Stimulated activated CD8-positive, alpha-beta memory T cell treated with anti-CD3 and anti-CD28 coated beads, Interleukin-7, amount 100 ng/mL, for 24 hours (primary cell): Measurements from ENCODE around the gene SLC2A13.
"Not testable (repeated sequence)": the region's sequence is repeated elsewhere in the genome, so short reads cannot be mapped to it uniquely, and the experiment has no call there.

Experiments
- DNase-seq: peaks from one replicate; pipeline ENCODE4 v3.0.0-alpha.2; 2020; ENCODE audit warnings: low read depth

The SLC2A13 gene

DNA sequence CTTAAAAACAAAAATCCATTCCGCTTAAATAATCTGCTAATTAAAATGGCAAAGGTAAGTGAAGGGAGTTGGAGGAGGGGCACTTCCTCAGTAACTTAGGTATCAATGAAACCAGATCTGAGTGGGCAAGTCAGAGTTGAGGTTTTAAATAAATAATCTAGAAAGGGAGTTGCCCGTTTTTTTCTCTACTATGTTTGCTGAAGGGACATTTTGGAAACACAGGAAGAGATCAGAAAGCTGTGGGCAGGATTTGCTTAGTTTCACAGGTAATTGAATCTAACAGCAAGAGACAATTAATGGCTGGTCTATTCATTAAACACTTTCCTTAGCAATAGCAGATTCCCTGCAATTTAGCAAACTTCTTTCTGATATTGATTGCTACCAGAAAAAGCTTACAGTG lies 300.2 kb downstream of the SLC2A13 start:
- no peak for DNase-seq

DNA sequence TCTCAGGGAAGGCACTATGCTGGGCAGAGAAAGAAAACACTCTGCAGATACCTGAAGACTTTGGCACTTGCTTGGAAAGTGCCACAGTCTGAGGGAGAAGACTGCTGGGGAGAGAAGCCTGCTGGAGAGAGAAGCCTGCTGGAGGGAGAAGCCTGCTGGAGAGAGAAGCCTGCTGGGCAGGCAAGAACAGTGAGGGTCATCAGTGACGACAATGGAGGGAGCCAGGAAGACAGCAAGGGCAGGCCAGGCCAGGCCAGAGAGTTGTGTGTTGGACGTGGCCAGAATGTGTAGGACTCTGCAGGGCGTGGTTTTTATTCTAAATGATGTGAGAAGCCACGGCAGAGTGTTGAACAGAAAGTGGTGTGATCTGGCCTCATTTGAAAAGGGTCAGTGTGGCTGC lies 301.0 kb downstream of the SLC2A13 start:
- DNase-seq = no peak

DNA sequence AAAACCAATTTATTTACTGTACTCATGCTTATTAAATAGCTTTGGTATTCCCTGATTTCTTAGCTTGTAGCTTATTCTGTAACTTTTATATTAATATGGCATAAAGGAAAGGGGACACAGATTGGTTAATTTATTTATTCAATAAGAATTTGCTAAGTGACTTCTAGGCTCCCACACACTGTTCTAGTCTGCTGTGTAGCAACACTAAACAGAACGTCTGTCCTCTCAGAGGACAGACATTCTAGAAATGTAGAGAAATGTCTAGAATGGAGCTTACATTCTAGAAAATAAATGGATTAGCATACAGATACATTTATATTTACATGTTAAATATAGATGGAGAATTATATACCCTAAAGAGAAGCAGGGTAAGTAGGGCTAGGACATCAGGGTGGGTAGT lies 301.4 kb downstream of the SLC2A13 start:
- no peak for DNase-seq

DNA sequence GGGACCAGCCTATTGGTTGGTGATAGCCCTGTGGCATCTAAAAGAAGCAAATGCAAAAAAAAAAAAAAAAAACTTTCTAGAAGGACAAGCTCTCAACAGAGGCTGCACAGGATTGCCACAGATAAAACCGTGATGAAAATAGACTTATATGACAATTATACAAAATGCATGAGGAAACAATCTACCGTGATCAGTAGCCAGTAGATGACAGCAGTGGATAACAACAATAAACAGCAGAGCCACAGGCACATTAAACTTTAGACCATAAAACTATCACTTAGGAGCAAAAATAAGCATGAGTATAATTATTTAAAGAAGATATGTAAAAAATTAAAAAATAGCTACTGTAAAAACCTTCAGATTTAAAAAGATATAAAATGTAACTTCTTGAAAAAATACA lies 302.7 kb downstream of the SLC2A13 start:
- DNase-seq = no peak

DNA sequence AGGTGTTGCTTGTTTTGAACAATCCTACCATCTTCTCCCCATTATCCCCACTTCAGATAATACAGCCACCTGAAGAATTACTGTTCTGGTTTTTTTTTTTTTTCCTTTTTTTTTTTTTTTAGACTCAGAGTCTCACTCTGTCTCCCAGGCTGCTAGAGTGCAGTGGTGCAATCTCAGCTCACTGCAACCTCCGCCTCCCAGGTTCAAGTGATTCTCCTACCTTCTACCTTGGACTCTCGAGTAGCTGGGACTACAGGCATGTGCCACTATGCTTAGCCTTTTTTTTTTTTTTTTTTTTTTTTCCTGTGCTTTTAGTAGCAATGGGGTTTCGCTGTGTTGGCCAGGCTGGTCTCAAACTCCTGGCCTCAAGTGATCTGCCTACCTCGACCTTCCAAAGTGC lies 306.9 kb downstream of the SLC2A13 start:
- DNase-seq = no peak

DNA sequence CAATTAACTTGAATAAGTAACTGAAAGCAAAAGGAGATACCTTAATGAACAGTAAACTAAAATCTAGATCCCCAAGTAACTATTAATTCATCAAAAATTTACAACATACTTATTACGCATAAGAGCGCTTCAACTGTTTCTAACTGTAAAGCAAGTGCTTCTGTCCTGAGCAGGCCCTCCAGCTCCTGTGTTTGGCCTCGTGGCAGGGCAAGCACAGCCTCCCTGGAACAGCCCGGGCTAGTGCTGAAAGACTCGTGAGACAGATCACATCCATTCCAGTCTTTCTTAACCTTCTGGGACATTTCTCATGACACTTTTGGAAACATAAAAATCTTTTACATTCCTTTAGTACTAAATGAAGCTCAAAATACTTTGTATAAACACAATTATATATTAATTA lies 307.5 kb downstream of the SLC2A13 start:
- no peak for DNase-seq

DNA sequence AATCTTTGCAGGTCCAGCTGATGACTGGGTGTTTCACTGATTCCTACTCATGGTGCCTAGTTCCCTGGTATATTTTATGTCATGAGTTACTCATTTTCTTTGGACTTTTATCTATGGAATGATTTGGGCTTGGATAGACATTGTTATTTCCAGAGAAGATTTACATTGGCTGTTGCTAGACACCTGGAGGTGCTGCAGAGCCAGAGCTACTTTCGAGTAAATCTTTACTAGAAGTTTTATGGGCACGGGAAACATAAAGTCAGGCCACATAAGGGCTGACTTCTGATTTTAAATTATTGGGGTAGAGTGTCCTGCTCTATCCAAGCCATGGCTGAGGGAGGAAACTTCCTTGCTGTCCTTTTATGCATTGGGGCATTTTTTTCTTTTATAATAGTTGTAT lies 310.4 kb downstream of the SLC2A13 start:
- no peak for DNase-seq

DNA sequence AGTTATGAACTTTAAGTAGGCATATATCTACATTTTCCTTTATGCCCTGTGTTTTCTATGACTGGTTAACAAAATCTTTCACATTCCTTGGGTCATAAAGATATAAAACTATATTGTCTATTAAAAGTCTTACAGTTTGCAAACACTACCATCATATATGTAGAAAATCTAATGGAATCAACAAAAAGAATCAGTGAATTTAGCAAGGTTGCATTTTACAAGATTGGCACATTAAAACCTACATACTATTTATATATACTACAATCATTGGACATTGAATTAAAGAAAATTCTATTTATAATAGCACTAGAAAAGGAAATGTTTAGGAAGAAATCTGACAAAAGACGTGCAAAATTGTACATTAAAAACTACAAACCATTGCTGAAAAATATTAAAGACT lies 312.9 kb downstream of the SLC2A13 start:
- no peak for DNase-seq

DNA sequence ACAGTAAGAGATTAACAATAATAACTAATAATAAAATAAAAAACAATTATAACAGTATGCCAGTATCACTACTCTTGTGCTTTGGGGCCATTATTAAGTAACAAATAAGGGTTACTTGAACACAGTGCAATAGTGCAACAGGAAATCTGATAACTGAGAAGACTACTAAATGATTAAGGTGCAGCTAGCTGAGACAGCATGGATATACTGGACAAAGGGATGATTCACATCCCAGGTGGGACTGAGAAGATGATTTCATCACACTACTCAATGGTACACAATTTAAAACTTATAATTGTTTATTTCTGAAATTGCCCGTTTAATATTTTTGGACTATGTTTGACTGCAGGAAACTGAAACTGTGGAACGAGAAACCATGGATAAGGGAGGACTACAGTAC lies 317.6 kb downstream of the SLC2A13 start:
- no peak for DNase-seq

DNA sequence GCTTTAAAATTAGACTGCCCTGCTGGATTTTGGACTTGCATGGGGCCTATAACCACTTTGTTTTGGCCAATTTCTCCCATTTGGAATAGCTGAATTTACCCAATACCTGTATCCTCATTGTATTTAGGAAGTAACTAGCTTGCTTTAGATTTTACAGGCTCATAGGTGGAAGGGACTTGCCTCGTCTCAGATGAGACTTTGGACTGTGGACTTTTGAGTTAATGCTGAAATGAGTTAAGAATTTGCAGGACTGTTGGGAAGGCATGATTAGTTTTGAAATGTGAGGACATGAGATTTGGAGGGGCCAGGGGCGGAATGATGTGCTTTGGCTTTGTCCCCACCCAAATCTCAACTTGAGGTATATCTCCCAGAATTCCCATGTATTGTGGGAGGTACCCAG lies 320.1 kb downstream of the SLC2A13 start:
- DNase-seq = not testable (repeated sequence)

DNA sequence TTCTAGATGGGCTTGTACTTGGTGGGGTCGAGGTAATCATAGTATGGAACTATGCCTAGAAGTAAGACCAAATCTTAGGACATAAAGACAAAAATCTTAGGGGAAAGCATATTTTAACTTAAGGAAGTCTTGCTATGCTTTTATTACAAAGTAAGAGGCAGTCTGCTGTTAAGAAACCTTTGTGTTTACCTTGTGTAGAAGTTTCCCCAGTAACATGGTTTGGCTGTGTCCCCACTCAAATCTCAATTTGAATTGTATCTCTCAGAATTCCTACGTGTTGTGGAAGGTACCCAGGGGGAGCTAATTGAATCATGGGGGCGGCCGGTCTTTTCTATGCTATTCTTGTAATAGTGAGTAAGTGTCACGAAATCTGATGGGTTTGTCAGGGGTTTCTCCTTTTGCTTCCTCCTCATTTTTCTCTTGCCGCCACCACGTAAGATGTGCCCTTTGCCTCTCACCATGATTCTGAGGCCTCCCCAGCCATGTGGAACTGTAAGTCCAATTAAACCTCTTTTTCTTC lies 323.8 kb downstream of the SLC2A13 start:
- DNase-seq = no peak

DNA sequence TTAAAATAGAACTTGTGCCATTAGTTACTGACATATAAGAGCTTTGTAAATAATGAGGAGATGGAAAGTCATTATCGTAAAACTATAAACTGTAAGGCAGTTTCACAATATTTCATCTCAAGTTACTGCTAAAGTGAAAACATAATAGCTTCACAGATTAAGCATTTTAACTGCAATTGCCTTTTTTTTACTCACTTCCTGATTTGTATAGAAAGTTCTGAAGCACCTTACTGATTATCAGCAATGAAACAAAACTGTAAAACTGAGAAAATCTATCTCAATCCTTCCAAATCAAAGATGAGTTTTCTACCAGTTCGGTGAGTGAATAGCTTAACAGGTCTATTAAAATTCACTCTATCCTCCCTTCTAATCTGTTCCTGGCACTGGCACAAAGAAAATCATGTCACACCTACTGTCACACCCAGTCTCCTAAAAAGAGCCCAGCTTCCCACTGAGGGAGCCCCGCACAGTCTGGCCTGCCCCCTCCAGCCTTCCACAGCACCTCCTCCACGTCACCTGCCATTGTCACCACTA lies 324.9 kb downstream of the SLC2A13 start:
- no peak for DNase-seq

DNA sequence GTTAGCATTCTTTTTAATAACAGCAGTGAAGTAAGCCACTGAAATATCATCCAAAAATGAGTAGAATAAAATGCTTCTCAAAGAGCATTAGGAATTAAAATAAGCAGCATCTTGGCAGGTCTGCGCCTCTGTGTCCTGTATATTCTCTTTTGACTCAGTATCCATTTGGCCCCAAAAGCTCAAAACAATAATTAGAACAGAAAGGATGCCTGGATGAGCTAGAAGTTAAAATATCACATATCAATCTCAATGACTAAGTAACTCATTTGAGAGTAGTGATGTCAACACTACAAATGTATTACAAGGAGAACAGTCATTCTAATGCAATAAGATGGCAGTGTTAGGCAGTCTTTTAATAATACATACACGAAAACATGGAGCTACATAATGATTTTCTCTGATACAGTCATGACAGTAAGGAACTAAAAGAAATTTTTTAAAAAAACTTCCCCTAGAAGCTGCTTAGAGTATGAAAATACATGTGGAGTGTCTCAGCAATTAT lies 325.4 kb downstream of the SLC2A13 start:
- DNase-seq = no peak

DNA sequence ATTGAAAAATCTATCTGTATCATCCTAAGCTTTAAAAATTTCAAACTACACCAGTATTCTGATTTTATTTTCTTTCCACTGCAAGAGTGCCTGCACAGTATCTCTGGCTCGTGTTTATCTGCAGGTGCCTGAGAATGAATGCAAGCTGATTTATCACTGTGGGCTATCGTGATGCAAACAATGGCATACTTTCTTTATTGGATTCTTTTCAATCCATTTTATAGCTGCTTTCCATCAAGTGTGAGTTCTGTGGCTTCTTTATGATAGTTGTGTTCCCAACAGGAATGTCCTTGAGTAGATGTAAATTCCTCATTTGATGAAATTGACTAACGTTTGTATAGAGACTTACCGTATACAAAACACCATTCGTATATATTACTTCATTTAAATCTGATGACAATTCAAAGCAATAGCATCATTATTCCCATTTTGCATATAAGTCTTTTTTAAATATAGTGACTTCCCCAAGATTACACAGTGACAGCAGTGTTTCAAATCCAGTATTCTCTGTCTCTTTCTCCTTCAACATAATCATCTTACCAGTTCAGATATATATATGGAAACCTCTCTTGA lies 326.0 kb downstream of the SLC2A13 start:
- no peak for DNase-seq

DNA sequence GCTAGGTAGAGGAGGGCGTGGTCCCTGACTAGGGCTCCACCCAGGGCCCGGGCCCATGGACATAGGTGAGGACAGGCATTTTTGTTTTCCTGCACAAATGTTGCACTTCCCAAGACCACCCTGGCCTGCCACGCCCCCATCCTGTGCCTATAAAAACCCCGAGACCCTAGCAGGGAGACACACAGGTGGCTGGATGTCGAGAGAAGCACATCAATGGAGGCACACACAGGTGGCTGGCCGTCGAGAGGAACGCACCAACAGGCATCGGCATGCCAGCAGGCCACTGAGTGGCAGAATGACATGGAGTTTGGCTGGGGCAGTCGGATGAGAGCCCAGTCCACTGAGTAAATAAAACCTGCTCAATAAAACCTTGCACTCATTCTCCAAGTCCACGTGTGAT lies 328.4 kb downstream of the SLC2A13 start:
- DNase-seq = no peak

DNA sequence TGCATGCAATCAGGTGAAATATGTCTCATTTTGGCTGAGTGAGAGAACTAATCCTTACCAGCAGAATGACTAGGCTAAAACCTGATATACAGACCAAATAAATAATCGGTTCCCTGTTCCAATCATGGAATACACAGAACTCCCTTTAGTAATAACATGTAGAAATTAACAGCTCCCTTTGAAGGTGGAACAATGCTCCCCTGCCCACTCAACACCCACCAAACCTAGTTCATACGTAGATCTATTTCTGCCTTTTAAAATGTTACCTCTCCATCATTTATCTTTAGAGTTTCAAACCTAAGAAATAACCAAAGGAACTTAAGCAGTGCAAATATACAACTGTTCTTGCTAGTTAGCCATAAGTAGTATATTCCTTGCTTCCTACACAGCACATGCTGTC lies 332.6 kb downstream of the SLC2A13 start:
- no peak for DNase-seq

DNA sequence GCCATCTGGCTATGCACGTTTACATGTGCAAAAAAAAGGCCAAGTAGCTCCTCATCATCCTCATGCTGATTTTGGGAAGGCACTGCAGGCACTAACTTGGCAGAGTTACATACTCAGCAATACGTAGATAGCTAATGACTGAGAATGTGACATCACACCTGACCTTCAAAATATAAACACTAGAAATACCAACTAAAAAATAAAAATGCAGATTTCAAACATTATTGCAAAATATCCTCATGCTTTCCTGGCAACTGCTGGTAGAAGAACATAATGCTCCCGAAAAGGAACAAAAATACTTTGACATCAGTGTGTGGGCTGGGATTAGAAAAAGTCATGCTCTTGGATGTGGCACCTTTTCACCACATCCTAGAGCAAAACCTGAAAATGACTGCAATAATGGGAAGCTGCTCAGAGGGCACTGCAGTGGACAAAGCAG lies 333.0 kb downstream of the SLC2A13 start:
- no peak for DNase-seq

DNA sequence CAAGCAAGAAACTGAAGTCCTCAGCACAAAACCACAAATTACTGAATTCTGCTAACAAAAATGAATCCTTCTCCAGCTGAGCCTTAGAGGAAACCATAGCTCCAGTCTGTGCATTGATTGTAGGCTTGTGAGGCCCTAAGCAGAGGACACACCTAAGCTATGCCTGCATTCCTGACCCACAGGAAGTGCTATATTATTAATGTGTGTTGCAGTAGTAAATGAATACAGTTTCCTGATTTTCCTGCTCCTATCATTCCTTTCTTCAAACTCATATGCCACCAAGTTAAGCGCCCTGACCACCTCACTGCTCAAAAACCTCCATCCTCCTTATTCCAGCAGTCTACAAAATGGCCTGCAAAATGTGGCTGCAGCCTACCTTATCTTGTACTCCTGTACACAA lies 334.4 kb downstream of the SLC2A13 start:
- DNase-seq = no peak

DNA sequence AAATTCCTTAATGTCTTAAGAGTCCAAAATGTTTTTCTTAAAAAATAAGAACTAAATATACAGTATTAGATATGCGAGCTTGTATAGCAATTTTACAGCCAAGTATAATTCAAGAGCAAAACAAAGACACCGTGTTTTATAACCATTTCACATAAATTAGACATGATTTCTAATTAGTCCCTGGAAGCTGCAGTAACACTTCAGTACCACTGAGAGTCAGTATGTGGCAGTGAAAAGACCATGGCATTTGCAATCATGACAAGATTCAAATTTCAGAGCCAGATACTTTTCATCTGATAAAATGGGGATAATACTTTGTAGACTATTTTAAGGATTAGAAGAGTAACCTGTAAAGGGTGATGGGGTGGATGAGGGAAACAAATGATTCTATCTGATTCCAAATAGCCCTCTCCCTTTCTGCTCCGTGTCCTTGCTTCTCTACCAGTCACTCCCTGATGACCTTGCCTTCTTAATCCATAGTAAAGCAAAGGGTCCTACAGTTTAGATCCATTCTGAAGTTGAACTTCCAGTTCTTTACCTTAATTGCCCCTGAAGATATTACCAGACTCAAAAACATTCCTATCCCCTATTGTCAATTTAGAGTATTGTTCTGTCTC lies 340.8 kb downstream of the SLC2A13 start:
- DNase-seq = no peak

DNA sequence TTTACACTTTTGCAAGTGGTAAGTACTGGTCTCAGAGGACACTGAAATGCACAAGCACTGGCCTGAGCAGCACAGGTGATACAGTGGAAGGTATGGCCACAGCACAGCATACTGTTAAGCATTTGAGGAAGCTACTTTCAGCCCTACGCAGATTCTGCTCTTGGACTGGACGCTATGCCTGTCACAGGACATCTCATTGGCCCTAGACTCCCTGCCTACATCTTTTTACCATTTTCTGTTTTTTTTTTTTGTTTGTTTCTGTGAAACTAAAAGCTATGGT lies 342.1 kb downstream of the SLC2A13 start:
- no peak for DNase-seq

DNA sequence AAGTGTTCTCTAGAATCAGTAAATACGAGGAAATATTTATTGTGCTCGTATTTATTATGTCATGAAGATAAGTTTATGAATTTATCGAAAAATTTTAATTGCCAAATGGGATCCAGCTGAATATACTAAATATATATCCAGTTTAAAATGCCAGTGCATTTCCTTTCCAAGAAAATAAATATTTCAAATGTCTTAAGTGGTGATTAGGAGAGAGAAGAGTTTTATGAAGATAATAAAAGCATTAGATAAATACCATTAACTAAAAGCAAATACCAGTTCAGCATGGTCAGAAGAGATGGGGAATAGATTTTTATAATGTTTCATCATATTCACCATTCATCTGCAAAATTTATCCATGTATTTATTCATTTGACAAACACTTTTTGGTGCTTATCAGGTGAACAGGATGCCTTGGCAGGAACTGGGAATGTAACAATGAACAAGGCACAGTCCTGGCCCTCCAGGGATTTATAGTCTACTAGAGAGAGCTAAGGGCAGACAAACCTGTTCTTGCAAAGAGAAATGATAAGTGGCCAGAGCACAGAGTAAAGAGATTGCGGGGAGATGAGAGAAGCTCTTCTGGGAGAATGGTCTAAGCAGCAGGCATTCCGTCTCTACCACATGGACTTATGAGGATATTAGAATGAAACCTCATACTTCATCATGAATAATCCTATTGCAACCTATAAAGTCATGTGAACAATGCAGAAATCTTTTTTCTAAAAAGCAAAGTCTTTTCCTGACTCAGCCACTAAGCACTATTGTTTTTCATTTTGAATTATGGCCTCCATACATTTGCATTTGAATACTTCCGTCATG lies 342.6 kb downstream of the SLC2A13 start:
- DNase-seq = no peak

DNA sequence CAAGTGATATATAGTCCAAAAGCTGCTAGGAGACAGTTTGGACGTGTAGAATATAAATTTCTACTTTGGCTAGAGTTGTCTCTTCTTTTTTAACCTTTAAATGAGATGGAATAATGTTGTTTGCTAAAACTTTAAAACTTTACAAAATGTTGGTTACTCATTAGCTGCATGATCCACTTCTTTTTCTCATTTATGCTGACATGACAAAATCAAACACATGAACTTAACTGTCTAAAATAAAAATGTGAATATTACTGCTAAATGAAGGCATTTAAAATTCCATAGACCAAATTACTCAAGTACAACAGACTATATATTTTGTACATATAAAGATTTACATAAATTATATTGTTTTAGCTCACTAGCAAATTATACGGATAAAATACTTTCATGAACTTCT lies 350.4 kb downstream of the SLC2A13 start:
- no peak for DNase-seq

DNA sequence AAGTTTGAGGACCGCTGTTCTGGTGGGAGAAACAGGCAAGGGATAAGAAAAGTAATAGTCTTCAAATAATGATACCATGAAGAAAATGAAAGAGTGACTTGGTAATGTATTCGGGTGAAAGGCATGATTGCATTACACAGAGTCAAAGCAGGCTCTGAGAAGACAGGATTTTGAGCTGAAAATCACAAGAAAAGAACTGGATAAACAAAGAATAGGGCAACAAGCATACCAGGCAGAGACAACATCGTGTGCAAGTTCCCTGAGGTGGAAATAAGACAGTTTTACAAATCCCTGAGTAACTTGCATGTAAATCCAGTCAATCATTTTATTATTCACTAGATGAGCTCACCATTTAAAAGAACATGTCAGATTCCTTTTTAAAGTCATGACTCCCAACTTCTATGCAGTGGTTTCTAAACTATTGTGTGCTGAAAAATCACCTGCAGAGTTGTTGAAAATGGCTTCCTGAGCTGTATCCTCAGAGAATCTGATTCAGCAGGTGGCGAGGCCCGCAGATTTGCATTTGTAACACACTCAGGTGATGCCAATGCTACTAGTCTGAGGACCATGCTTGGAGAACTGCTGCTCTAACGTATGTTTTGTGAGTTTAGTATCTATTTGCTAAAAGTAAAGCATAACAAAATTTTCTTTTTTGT lies 353.3 kb downstream of the SLC2A13 start:
- no peak for DNase-seq
